ENCODE results near the gene VAV1. TPM values are rescaled to one million over a fixed set of nuclear protein-coding genes. Genes with fewer than 3 reads are reported as not detected.
"Not testable (repeated sequence)": the region's sequence is repeated elsewhere in the genome, so short reads cannot be mapped to it uniquely, and the experiment has no call there.

The VAV1 gene
- total RNA-seq, 2 experiments from 2014 or later, result 122 to 125 TPM

DNA sequence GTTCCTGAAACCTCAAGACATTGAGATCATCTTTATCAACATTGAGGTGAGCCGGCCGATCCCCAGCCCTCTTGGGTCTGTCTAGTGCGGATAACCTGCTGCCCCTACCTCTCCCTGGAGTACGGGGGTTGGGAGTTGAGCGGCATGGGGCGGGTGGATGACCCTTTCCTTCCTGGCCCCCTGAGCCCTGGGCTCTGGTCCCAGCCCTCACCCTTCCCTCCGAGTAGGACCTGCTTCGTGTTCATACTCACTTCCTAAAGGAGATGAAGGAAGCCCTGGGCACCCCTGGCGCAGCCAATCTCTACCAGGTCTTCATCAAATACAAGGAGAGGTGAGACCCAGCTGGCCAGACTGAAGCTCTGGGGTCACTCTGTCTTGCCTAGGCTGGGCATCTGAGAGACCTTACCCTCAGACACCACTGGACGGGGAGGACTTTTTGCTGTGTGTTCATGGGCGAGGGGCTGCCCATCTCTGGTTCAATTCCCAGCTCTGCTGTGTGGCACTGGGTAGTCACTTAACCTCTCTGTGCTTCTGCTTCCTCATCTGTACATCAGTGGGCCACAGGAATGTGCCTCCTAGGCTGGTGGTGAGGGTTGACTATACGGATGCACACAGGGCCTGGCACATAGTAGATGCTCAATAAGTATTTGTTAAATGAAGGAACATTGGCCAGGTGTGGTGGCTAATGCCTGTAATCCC, 52.7 kb downstream of the VAV1 start:
- H3K4me3 Mint-ChIP-seq, result no peak overlapping the region
- ChIA-PET POLR2A (interaction anchor here (1.6 kb wide), 1 partner anchor 52 kb away, joined by 5 read pairs; the partner anchor contains the start of gene VAV1), CTCF (no interaction called here)
- peaks cover 8% of the 10 kb centered on the region for H3K4me1 Mint-ChIP-seq (ENCODE audit: low read depth)
- no peaks in the 10 kb centered on the region for H3K27me3 Mint-ChIP-seq (ENCODE audit: low read depth)
- ATAC-seq (no peak), DNase-seq (no peak)
- H3K27ac Mint-ChIP-seq, result no peak overlapping the region
- H3K36me3 Mint-ChIP-seq (ENCODE audit: low read depth), result peaks cover 66% of the 10 kb centered on the region
- H3K9me3 Mint-ChIP-seq (ENCODE audit: insufficient read depth), result peaks cover 10% of the 10 kb centered on the region

DNA sequence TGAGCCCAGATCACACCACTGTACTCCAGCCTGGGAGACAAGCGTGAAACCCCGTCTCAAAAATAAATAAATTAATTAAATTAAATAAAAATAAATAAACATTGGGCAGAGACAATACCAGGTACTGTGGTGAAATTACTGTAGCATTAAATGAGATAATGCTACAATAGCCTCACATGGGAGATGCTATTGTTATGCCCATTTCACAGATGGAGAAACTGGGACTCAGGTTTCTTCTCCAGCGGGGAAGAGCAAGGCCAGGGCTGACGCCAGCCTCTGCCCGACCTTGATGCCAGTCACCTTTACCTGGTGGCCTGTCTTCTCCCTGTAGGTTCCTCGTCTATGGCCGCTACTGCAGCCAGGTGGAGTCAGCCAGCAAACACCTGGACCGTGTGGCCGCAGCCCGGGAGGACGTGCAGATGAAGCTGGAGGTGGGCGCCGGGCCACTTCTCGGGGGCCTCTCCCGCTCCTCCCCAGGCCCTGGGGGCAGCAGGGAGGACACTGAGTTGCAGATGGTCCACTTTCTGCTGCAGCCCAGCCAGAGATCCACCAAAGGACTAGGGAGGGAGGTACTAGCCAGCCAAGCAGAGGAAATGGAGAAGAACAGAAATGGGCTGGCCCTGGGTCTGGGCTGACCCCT, 53.9 kb downstream of the VAV1 start:
- H3K27ac Mint-ChIP-seq, result no peak overlapping the region
- CTCF ChIA-PET, result interaction anchor here (0.9 kb wide), 1 partner anchor 37 kb away, joined by 3 read pairs; no protein-coding TSS in a partner anchor
- peaks cover 8% of the 10 kb centered on the region for H3K4me1 Mint-ChIP-seq (ENCODE audit: low read depth)
- no peak overlapping the region for H3K4me3 Mint-ChIP-seq
- peaks cover 5% of the 10 kb centered on the region for H3K9me3 Mint-ChIP-seq (ENCODE audit: insufficient read depth)
- no peak for DNase-seq
- peaks cover 63% of the 10 kb centered on the region for H3K36me3 Mint-ChIP-seq (ENCODE audit: low read depth)
- ATAC-seq, result no peak
- H3K27me3 Mint-ChIP-seq (ENCODE audit: low read depth), result no peaks in the 10 kb centered on the region
- POLR2A ChIA-PET, result no interaction called here

DNA sequence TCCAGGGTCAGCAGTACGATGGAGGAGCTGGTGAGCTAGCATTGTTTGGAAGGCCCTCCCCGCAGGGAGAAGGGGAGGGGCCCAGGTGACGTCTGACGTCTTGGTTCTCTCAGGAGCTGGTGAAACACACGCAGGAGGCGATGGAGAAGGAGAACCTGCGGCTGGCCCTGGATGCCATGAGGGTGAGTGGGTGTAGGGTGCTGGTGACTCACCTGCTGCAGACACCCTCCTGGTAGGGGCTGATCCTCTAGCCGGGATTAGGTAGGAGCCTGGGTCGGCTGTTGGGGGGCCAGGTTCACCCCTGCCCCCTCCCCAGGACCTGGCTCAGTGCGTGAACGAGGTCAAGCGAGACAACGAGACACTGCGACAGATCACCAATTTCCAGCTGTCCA, 55.8 kb downstream of the VAV1 start:
- Mint-ChIP-seq H3K9me3 (ENCODE audit: insufficient read depth) (peaks cover 5% of the 10 kb centered on the region), H3K27me3 (ENCODE audit: low read depth) (no peaks in the 10 kb centered on the region), H3K4me1 (ENCODE audit: low read depth) (peaks cover 8% of the 10 kb centered on the region), H3K4me3 (no peak overlapping the region), H3K27ac (no peak overlapping the region), H3K36me3 (ENCODE audit: low read depth) (peaks cover 71% of the 10 kb centered on the region)
- no peak for DNase-seq
- CTCF ChIA-PET, result no interaction called here
- no peak for ATAC-seq
- POLR2A ChIA-PET, result interaction anchor here (0.6 kb wide), 1 partner anchor 410 kb away, joined by 4 read pairs; no protein-coding TSS in a partner anchor

DNA sequence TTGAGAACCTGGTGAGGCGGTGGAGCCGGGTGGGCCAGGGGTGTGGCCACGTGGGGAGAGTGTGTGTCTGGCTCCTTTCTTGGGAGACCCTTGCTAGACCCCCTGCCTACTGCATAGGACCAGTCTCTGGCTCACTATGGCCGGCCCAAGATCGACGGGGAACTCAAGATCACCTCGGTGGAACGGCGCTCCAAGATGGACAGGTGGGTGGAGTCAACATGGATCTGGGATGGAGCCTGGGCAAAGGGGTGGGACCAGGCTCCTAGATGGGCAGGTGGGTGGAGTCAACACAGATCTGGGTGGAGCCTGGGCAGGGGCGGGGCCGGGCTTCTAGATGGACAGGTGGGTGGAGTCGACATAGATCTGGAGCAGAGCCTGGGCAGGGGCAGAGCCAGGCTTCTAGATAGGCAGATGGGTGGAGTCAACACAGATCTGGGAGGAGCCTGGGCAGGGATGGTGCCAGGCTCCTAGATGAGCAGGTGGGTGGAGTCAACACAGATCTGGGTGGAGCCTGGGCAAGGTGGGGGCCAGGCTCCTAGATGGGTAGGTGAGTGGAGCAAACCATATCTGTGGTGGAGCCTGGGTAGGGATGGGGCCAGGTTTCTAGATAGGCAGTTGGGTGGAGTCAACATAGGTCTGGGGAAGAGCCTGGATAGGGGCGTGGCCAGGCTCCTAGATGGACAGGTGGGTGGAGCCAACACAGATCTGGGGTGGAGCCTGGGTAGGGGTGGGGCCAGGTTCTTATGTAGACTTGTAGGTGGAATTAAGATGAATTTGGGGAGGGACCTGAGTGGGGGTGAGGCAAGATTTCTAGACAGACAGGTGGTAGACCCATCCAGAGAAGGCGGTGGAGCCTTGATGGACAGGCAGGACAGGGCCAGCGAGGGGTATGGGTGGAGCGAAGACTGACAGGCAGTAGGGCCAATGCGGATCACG, 56.5 kb downstream of the VAV1 start:
- H3K27me3 Mint-ChIP-seq (ENCODE audit: low read depth), result no peaks in the 10 kb centered on the region
- CTCF ChIA-PET, result no interaction called here
- H3K27ac Mint-ChIP-seq, result peak overlapping the region; percentile 67
- peak; percentile 66 for DNase-seq
- peaks cover 5% of the 10 kb centered on the region for H3K9me3 Mint-ChIP-seq (ENCODE audit: insufficient read depth)
- H3K4me3 Mint-ChIP-seq, result no peak overlapping the region
- ATAC-seq, result peak; percentile 86
- POLR2A ChIA-PET, result interaction anchor here (0.6 kb wide), 1 partner anchor 410 kb away, joined by 4 read pairs; no protein-coding TSS in a partner anchor
- H3K4me1 Mint-ChIP-seq (ENCODE audit: low read depth), result peaks cover 8% of the 10 kb centered on the region
- H3K36me3 Mint-ChIP-seq (ENCODE audit: low read depth), result peaks cover 72% of the 10 kb centered on the region

DNA sequence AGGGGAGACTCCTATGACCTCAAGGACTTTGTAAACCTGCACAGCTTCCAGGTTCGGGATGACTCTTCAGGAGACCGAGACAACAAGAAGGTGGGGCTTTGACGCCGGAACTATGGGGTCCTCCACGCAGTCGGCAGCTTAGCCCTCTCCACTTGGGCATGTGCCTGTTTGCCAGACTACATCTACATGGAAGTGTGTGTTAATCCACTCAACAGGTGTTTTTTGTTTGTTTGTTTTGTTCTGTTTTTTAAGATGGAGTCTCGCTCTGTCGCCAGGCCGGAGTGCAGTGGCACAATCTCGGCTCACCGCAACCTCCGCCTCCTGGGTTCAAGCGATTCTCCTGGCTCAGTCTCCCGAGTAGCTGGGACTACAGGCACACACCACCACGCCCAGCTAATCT, 57.3 kb downstream of the VAV1 start:
- H3K9me3 Mint-ChIP-seq (ENCODE audit: insufficient read depth); CTCF ChIA-PET; DNase-seq; ATAC-seq; H3K4me3 Mint-ChIP-seq; H3K27me3 Mint-ChIP-seq (ENCODE audit: low read depth); H3K4me1 Mint-ChIP-seq (ENCODE audit: low read depth); POLR2A ChIA-PET: not testable (repeated sequence)
- Mint-ChIP-seq H3K36me3 (ENCODE audit: low read depth) (peaks cover 66% of the 10 kb centered on the region), H3K27ac (peak overlapping the region; percentile 57)

DNA sequence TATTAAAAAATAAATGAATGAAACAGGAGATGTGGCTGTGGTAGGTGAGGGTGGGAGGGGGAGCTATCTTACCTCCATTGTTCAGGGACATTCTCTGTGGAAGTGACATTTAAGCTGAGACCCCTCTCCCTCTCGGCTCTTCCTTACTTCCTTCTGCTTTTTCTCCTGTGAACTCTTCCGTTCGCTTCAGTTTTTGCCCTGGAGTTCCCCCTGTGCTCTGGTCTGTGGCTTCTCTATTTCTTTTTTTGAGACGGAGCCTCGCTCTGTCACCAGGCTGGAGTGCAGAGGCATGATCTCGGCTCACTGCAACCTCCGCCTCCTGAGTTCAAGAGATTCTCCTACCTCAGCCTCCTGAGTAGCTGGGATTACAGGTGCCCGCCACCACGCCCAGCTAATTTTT, 58.6 kb downstream of the VAV1 start:
- H3K27me3 Mint-ChIP-seq (ENCODE audit: low read depth); H3K9me3 Mint-ChIP-seq (ENCODE audit: insufficient read depth); ATAC-seq; DNase-seq; H3K4me1 Mint-ChIP-seq (ENCODE audit: low read depth); POLR2A ChIA-PET; H3K27ac Mint-ChIP-seq; H3K4me3 Mint-ChIP-seq: not testable (repeated sequence)
- CTCF ChIA-PET, result interaction anchor here (1.2 kb wide), 1 partner anchor 32 kb away, joined by 3 read pairs; no protein-coding TSS in a partner anchor
- H3K36me3 Mint-ChIP-seq (ENCODE audit: low read depth), result peaks cover 65% of the 10 kb centered on the region

DNA sequence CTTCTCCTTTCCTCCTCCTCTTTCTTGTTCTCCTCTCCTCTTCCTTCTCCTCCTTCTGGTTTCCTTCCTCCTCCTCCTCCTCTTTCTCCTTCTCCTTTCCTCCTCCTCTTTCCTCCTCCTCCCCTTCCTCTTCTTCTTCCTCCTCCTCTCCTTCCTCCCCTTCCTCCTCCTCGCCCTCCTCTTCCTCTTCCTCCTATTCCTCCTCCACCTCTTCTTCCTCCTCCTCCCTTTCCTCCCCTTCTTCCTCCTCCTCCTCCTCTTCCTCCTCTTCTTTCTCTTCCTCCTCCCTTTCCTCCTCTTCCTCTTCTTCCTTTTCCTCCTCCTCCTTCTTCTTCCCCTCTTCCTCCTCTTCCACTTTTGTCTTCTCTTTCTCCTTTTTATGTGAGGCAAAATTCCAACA, 59.9 kb downstream of the VAV1 start:
- ATAC-seq (no peak), DNase-seq (no peak)
- Mint-ChIP-seq H3K9me3 (ENCODE audit: insufficient read depth) (peaks cover 5% of the 10 kb centered on the region), H3K36me3 (ENCODE audit: low read depth) (peaks cover 71% of the 10 kb centered on the region), H3K4me1 (ENCODE audit: low read depth) (peaks cover 21% of the 10 kb centered on the region), H3K27ac (no peak overlapping the region), H3K4me3 (no peak overlapping the region), H3K27me3 (ENCODE audit: low read depth) (no peaks in the 10 kb centered on the region)
- CTCF ChIA-PET, result no interaction called here
- POLR2A ChIA-PET, result no interaction called here

DNA sequence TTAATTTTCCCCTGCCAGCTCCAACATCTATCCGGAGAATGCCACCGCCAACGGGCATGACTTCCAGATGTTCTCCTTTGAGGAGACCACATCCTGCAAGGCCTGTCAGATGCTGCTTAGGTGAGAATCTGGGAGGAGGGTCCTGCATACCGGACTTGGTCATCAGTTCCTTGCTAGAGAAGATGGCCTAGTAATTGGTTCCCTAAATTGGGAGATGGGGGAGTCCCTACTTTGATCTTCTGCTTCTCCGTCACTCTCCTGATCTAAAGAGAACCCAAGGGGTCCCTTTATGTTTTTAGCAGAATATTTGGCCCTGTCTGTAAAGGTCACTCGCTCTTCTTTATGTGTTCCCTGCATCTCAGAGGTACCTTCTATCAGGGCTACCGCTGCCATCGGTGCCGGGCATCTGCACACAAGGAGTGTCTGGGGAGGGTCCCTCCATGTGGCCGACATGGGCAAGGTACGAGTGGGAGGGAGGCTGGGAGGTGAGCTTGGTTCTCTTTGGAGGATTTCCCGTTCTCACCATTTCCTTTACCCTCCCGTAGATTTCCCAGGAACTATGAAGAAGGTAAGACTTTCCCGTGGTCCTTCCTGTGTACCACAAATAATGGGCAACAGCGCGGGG, 60.8 kb downstream of the VAV1 start:
- H3K4me3 Mint-ChIP-seq, result no peak overlapping the region
- POLR2A ChIA-PET, result no interaction called here

DNA sequence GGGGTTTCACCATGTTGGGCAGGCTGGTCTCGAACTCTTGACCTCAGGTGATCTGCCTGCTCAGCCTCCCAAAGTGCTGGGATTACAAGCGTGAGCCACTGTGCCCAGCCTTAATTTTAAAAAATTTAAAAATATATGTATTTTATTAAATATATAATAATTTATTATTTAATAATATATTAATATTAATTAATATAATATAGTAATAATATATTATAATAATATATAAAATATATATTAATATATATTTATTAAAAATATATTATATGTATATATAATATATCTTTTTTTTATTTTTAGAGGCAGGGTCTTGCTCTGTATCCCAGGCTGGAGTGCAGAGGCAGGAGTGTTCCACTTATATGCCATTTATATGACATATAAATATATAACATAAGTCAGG, 61.9 kb downstream of the VAV1 start:
- DNase-seq (no peak), ATAC-seq (no peak)
- H3K4me3 Mint-ChIP-seq, result no peak overlapping the region
- H3K4me1 Mint-ChIP-seq (ENCODE audit: low read depth), result peaks cover 19% of the 10 kb centered on the region
- CTCF ChIA-PET, result no interaction called here
- no peaks in the 10 kb centered on the region for H3K27me3 Mint-ChIP-seq (ENCODE audit: low read depth)
- peaks cover 64% of the 10 kb centered on the region for H3K36me3 Mint-ChIP-seq (ENCODE audit: low read depth)
- POLR2A ChIA-PET, result no interaction called here
- no peaks in the 10 kb centered on the region for H3K9me3 Mint-ChIP-seq (ENCODE audit: insufficient read depth)
- no peak overlapping the region for H3K27ac Mint-ChIP-seq

More for the DNA sequence above, 60.8 kb downstream of the VAV1 start:
- no peaks in the 10 kb centered on the region for H3K27me3 Mint-ChIP-seq (ENCODE audit: low read depth)
- ATAC-seq, result no peak
- DNase-seq, result no peak
- no peak overlapping the region for H3K27ac Mint-ChIP-seq
- CTCF ChIA-PET, result no interaction called here
- H3K9me3 Mint-ChIP-seq (ENCODE audit: insufficient read depth), result peaks cover 2% of the 10 kb centered on the region
- H3K36me3 Mint-ChIP-seq (ENCODE audit: low read depth), result peaks cover 71% of the 10 kb centered on the region
- H3K4me1 Mint-ChIP-seq (ENCODE audit: low read depth), result peaks cover 24% of the 10 kb centered on the region

DNA sequence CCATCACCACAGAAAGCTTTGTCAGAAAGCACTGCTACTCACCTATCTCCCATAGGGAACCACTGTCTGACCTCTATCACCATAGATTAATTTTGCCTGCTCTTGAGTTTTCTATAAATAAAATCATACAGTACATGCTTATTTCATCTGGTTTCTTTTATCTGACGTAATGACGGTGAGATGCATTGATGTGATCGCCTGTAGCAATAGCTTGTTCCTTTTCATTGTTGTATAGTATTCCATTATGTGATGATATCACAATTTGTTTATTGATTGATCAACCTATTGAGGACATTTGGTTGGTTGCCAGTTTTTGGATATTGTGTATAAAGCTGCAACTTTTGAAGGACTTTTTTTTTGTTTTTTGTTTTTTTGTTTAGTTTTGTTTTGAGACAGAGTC, 63.0 kb downstream of the VAV1 start:
- Mint-ChIP-seq H3K9me3 (ENCODE audit: insufficient read depth) (no peaks in the 10 kb centered on the region), H3K36me3 (ENCODE audit: low read depth) (peaks cover 59% of the 10 kb centered on the region), H3K4me1 (ENCODE audit: low read depth) (peaks cover 18% of the 10 kb centered on the region), H3K27me3 (ENCODE audit: low read depth) (no peaks in the 10 kb centered on the region), H3K4me3 (no peak overlapping the region), H3K27ac (no peak overlapping the region)
- ATAC-seq (no peak), DNase-seq (no peak)
- POLR2A ChIA-PET, result interaction anchor here (0.6 kb wide), 1 partner anchor 38 kb away, joined by 3 read pairs; no protein-coding TSS in a partner anchor
- CTCF ChIA-PET, result interaction anchor here (0.7 to 2.0 kb wide), 4 partner anchors 28 to 63 kb away, joined by 3 to 6 read pairs (median 3); partner anchors contain the start of gene VAV1

DNA sequence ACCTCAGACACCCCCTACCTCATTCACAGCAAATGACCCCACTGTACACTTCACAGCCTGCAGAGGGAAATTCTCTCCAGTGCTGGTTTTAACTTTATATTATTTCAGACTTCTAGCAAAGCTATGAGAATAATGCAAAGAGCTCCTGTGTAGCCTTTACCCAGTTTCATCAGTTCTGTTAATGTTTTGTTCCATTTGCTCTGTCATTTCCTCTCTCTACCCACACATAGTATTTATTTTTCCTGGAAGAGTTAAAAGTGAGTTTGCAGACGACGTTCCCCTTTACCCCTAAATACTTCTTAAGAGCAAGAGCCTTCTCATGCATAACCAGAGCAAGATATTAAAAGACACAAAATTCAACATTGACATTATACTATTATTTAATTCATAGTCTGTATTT, 65.0 kb downstream of the VAV1 start:
- POLR2A ChIA-PET, result no interaction called here
- ATAC-seq, result no peak
- H3K9me3 Mint-ChIP-seq (ENCODE audit: insufficient read depth), result no peaks in the 10 kb centered on the region

More for the DNA sequence above, 65.0 kb downstream of the VAV1 start:
- CTCF ChIA-PET, result interaction anchor here (1.0 to 2.7 kb wide), 2 partner anchors 26 to 206 kb away, joined by 3 to 8 read pairs; no protein-coding TSS in a partner anchor
- Mint-ChIP-seq H3K4me3 (no peak overlapping the region), H3K4me1 (ENCODE audit: low read depth) (peaks cover 18% of the 10 kb centered on the region), H3K36me3 (ENCODE audit: low read depth) (peaks cover 55% of the 10 kb centered on the region), H3K27me3 (ENCODE audit: low read depth) (no peaks in the 10 kb centered on the region), H3K27ac (peak overlapping the region; percentile 41)
- DNase-seq, result no peak

Measured in activated CD8-positive, alpha-beta T cell treated with anti-CD3 and anti-CD28 coated beads, Interleukin-2, amount 10 ng/mL, durations not matched to agents 7 days and 5 days (primary cell).